Neural cell (in vitro differentiated cells): ENCODE measurements around the gene TBCEL.

Experiments
- POLR2AphosphoS5 ChIP-seq: IDR thresholded peaks from 2 replicates; pipeline ENCODE4 v1.6.1; 2012
- TF ChIP-seq, protein P1 (sequence below): fragments of 450-650 bp; IDR thresholded peaks from 2 replicates; pipeline ENCODE4 v1.5.1; 2014; ENCODE audit warnings: antibody characterized with exemption, mild to moderate bottlenecking, moderate library complexity; ENCODE audit not compliant: poor library complexity, severe bottlenecking

DNA sequence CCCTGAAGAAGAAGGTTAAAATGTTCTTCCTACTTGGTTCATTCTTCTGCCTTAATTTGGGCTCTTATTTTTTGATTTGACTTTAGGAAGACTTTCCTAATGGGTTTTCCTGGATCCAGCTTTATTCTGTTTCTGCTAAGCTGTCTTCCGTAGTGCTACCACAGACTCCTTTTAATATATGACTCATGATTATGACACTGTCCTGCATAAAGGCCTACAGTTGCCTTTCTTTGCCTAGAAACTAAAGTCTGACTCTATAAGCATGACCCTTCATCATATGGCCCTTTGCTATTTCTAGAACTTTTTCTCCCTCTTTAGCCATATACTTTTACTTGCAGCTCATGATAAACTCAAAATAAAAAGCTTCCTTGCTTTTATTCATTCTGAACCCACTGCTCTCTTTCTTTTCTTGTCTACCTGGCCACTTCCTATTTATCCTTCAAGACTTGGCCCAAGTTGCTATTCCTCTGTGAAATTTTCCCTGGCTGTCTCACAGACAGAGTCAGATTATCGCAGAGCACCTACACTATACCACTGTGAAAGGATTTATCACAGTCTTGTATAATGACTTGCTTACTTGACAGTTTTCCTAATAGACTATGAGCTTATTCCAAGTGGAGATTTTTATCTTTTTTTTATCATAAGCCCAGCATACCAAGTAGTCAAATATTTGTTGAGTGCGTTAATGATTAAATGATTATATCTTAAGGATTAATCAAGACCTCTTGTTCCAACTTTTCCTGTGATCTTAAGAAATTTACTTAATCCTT lies 24.7 kb downstream of the TBCEL start:
- TF ChIP-seq, protein P1, sequence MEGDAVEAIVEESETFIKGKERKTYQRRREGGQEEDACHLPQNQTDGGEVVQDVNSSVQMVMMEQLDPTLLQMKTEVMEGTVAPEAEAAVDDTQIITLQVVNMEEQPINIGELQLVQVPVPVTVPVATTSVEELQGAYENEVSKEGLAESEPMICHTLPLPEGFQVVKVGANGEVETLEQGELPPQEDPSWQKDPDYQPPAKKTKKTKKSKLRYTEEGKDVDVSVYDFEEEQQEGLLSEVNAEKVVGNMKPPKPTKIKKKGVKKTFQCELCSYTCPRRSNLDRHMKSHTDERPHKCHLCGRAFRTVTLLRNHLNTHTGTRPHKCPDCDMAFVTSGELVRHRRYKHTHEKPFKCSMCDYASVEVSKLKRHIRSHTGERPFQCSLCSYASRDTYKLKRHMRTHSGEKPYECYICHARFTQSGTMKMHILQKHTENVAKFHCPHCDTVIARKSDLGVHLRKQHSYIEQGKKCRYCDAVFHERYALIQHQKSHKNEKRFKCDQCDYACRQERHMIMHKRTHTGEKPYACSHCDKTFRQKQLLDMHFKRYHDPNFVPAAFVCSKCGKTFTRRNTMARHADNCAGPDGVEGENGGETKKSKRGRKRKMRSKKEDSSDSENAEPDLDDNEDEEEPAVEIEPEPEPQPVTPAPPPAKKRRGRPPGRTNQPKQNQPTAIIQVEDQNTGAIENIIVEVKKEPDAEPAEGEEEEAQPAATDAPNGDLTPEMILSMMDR, result no peak
- no peak for TF ChIP-seq POLR2AphosphoS5
